H1 (cell line): ENCODE data around the gene WNT8B. TPM values are rescaled to one million over a fixed set of nuclear protein-coding genes. Genes with fewer than 3 reads are reported as not detected.

Experiments
- CTCF ChIA-PET: fragments of 300-600 bp; sonication (Branson Sonifier 250); formaldehyde crosslinking; loops from one replicate; lab custom pipeline; 2021; ENCODE audit not compliant: partially characterized antibody; lab: Charles Lee
- POLR2A ChIA-PET: fragments of 300-600 bp; sonication (Branson Sonifier 250); formaldehyde crosslinking; loops from one replicate; lab custom pipeline; 2021; ENCODE audit warnings: inconsistent platforms; ENCODE audit not compliant: partially characterized antibody; lab: Charles Lee
- DNase-seq, 2 experiments: peaks; one replicate each; pipeline versions ENCODE4 v3.0.0 to v3.0.0-alpha.2; 2010 to 2022; ENCODE audit warnings: low spot score in 2 of 2, low read depth in 1 of 2, mixed read lengths in 1 of 2
- FAIRE-seq: peaks from 2 replicates; lab custom pipeline; 2011; peaks lifted over from hg19 to GRCh38; lab: Jason Lieb, UNC
- H2AFZ ChIP-seq: 2 replicates; pipeline ENCODE4 v1.8.1; 2012; ENCODE audit warnings: low read length, inconsistent platforms
- H2AK5ac ChIP-seq: 2 replicates; pipeline ENCODE4 v1.6.1; 2013; ENCODE audit warnings: low read depth, low read length
- H2BK120ac ChIP-seq: replicated peaks from 2 replicates; pipeline ENCODE3; 2013; ENCODE audit warnings: low read depth, low read length, inconsistent platforms
- H2BK12ac ChIP-seq: 2 replicates; pipeline ENCODE4 v1.6.1; 2013; ENCODE audit warnings: low read depth, low read length
- H2BK15ac ChIP-seq: 2 replicates; pipeline ENCODE4 v1.6.1; 2013; ENCODE audit warnings: low read length
- H2BK20ac ChIP-seq: 2 replicates; pipeline ENCODE4 v1.6.1; 2013; ENCODE audit warnings: low read length
- H2BK5ac ChIP-seq: 2 replicates; pipeline ENCODE4 v1.6.1; 2013; ENCODE audit warnings: low read depth, low read length
- H3K14ac ChIP-seq: 2 replicates; pipeline ENCODE4 v1.6.1; 2013; ENCODE audit warnings: inconsistent platforms; ENCODE audit not compliant: insufficient read length
- H3K18ac ChIP-seq: 2 replicates; pipeline ENCODE4 v1.6.1; 2013; ENCODE audit warnings: low read length; ENCODE audit errors: extremely low read depth
- H3K23ac ChIP-seq: 2 replicates; pipeline ENCODE4 v1.6.1; 2013; ENCODE audit warnings: inconsistent platforms; ENCODE audit not compliant: insufficient read length
- H3K23me2 ChIP-seq: 2 replicates; pipeline ENCODE4 v1.6.1; 2013; ENCODE audit warnings: low read depth, low read length
- H3K27ac ChIP-seq: 2 replicates; pipeline ENCODE4 v1.6.1; 2011; ENCODE audit warnings: low read depth, low read length, inconsistent platforms
- H3K27me3 ChIP-seq, 4 experiments: replicated peaks in 1 of 4; 1 replicate in 1 of 4; 2 replicates in 3 of 4; pipeline versions ENCODE4 v1.6.1 to v1.8.1; 2011 to 2013; ENCODE audit warnings: low read length in 3 of 4, mild to moderate bottlenecking in 3 of 4, inconsistent platforms in 2 of 4, mixed read lengths in 2 of 4, moderate library complexity in 1 of 4; ENCODE audit not compliant: control insufficient read depth in 3 of 4, insufficient read depth in 3 of 4; ENCODE audit errors: extremely low read depth in 1 of 4
- H3K36me3 ChIP-seq, 4 experiments: 2 replicates each; pipeline versions ENCODE4 v1.6.1 to v1.8.1; 2011 to 2013; ENCODE audit warnings: mild to moderate bottlenecking in 4 of 4, low read length in 3 of 4, moderate library complexity in 2 of 4, control low read depth in 1 of 4, inconsistent platforms in 1 of 4; ENCODE audit not compliant: insufficient read depth in 4 of 4, control insufficient read depth in 2 of 4
- H3K4ac ChIP-seq: replicated peaks from 2 replicates; pipeline ENCODE3; 2013; ENCODE audit warnings: low read length, low read depth, mixed read lengths, inconsistent platforms; ENCODE audit not compliant: insufficient read length
- H3K4me1 ChIP-seq, 4 experiments: replicated peaks in 1 of 4; 1 replicate in 1 of 4; 2 replicates in 3 of 4; pipeline versions ENCODE4 v1.6.1 to v1.8.1; 2011 to 2013; ENCODE audit warnings: low read length in 3 of 4, inconsistent platforms in 2 of 4, mixed read lengths in 1 of 4; ENCODE audit not compliant: insufficient read depth in 4 of 4, control insufficient read depth in 3 of 4
- H3K4me2 ChIP-seq, 2 experiments: 2 replicates each; pipeline versions ENCODE4 v1.6.1 to v1.8.1; 2011 to 2013; ENCODE audit warnings: low read depth in 2 of 2, low read length in 2 of 2, control low read depth in 1 of 2, inconsistent platforms in 1 of 2, mild to moderate bottlenecking in 1 of 2; ENCODE audit not compliant: insufficient read depth in 1 of 2
- H3K4me3 ChIP-seq, 4 experiments: fragments of 200-600, 300-600 bp in 1 of 4; sonication (generic), shearing (Covaris generic), sonication (Bioruptor Twin) in 1 of 4; 2 replicates each; pipeline versions ENCODE4 v1.5.1 to v1.8.1; 2011 to 2016; ENCODE audit warnings: low read length in 4 of 4, low read depth in 3 of 4, control low read depth in 2 of 4, inconsistent platforms in 2 of 4, mild to moderate bottlenecking in 2 of 4, mixed read lengths in 1 of 4, moderate library complexity in 1 of 4; ENCODE audit not compliant: insufficient read depth in 2 of 4; ENCODE audit errors: extremely low read depth in 1 of 4
- H3K56ac ChIP-seq: replicated peaks from 2 replicates; pipeline ENCODE3; 2013; ENCODE audit warnings: low read depth, mild to moderate bottlenecking, mixed read lengths, low read length, inconsistent platforms; ENCODE audit not compliant: insufficient read length
- H3K79me1 ChIP-seq: 2 replicates; pipeline ENCODE4 v1.6.1; 2013; ENCODE audit warnings: low read depth, low read length, control low read depth
- H3K79me2 ChIP-seq, 2 experiments: 2 replicates each; pipeline versions ENCODE4 v1.6.1 to v1.8.1; 2012 to 2013; ENCODE audit warnings: low read length in 2 of 2, mild to moderate bottlenecking in 2 of 2, inconsistent platforms in 1 of 2; ENCODE audit not compliant: insufficient read depth in 2 of 2, control insufficient read depth in 1 of 2
- H3K9ac ChIP-seq, 4 experiments: replicated peaks in 1 of 4; 1 replicate in 1 of 4; 2 replicates in 3 of 4; pipeline versions ENCODE4 v1.6.1 to v1.8.1; 2011 to 2013; ENCODE audit warnings: low read depth in 3 of 4, low read length in 3 of 4, control low read depth in 2 of 4, mild to moderate bottlenecking in 2 of 4, moderate library complexity in 2 of 4, inconsistent platforms in 1 of 4; ENCODE audit errors: extremely low read depth in 1 of 4
- H3K9me3 ChIP-seq, 2 experiments: 2 replicates each; pipeline versions ENCODE4 v1.6.1 to v1.8.1; 2012 to 2013; ENCODE audit warnings: mild to moderate bottlenecking in 2 of 2, moderate library complexity in 2 of 2, control low read depth in 1 of 2, inconsistent platforms in 1 of 2, low read depth in 1 of 2, low read length in 1 of 2, mixed read lengths in 1 of 2; ENCODE audit not compliant: insufficient read depth in 2 of 2
- H4K20me1 ChIP-seq, 2 experiments: replicated peaks in 1 of 2; 2 replicates each; pipeline versions ENCODE3 to v1.8.1; 2011 to 2013; ENCODE audit warnings: inconsistent platforms in 2 of 2, low read length in 2 of 2, mild to moderate bottlenecking in 1 of 2; ENCODE audit not compliant: insufficient read depth in 2 of 2, control insufficient read depth in 1 of 2
- H4K5ac ChIP-seq: 2 replicates; pipeline ENCODE4 v1.6.1; 2013; ENCODE audit warnings: low read length, low read depth, mixed read lengths, inconsistent platforms; ENCODE audit not compliant: insufficient read length
- H4K8ac ChIP-seq: 2 replicates; pipeline ENCODE4 v1.8.0; 2013; ENCODE audit warnings: mild to moderate bottlenecking, moderate library complexity, low read length, inconsistent platforms; ENCODE audit not compliant: insufficient read depth; ENCODE audit errors: extremely low read depth
- H4K91ac ChIP-seq: replicated peaks from 2 replicates; pipeline ENCODE3; 2013; ENCODE audit warnings: low read length, mixed read lengths, inconsistent platforms; ENCODE audit not compliant: insufficient read length
- BCL11A ChIP-seq, 2 experiments: IDR thresholded peaks; one replicate each; pipeline ENCODE4 v1.6.1; 2011; ENCODE audit warnings: low read depth in 2 of 2, low read length in 2 of 2, mild to moderate bottlenecking in 2 of 2
- BRCA1 ChIP-seq: IDR thresholded peaks from 2 replicates; pipeline ENCODE4 v1.6.1; 2012; ENCODE audit warnings: low read depth, low read length, improper control_type of control experiment
- EP300 ChIP-seq, 2 experiments: IDR thresholded peaks; 1 replicate in 1 of 2; 2 replicates in 1 of 2; pipeline ENCODE4 v1.6.1; 2011 to 2012; ENCODE audit warnings: low read depth in 2 of 2, low read length in 2 of 2, mild to moderate bottlenecking in 2 of 2, borderline replicate concordance in 1 of 2, inconsistent platforms in 1 of 2, moderate library complexity in 1 of 2
- JUND ChIP-seq: IDR thresholded peaks from 2 replicates; pipeline ENCODE4 v1.6.1; 2011; ENCODE audit warnings: mild to moderate bottlenecking, improper control_type of control experiment, low read length
- MAFK ChIP-seq: IDR thresholded peaks from 2 replicates; pipeline ENCODE4 v1.6.1; 2012; ENCODE audit warnings: low read depth, mild to moderate bottlenecking, improper control_type of control experiment, low read length
- NRF1 ChIP-seq: IDR thresholded peaks from 2 replicates; pipeline ENCODE4 v1.6.1; 2011; ENCODE audit warnings: mild to moderate bottlenecking, low read depth, low read length, improper control_type of control experiment
- RAD21 ChIP-seq, 2 experiments: IDR thresholded peaks in 1 of 2; conservative IDR thresholded peaks in 1 of 2; 2 replicates each; pipeline ENCODE4 v1.6.1; 2011; ENCODE audit warnings: low read depth in 2 of 2, low read length in 2 of 2, improper control_type of control experiment in 1 of 2, inconsistent platforms in 1 of 2, mild to moderate bottlenecking in 1 of 2, moderate library complexity in 1 of 2
- RXRA ChIP-seq: IDR thresholded peaks from 2 replicates; pipeline ENCODE4 v1.6.1; 2011; ENCODE audit warnings: low read depth, mild to moderate bottlenecking, low read length, moderate library complexity; ENCODE audit not compliant: insufficient read depth
- SIN3A ChIP-seq, 2 experiments: IDR thresholded peaks in 1 of 2; conservative IDR thresholded peaks in 1 of 2; 2 replicates each; pipeline ENCODE4 v1.6.1; 2011 to 2012; ENCODE audit warnings: low read length in 2 of 2, improper control_type of control experiment in 1 of 2, low read depth in 1 of 2, mild to moderate bottlenecking in 1 of 2
- SP4 ChIP-seq: IDR thresholded peaks from 2 replicates; pipeline ENCODE4 v1.6.1; 2012; ENCODE audit warnings: low read length, inconsistent platforms
- TAF7 ChIP-seq: optimal IDR thresholded peaks from 2 replicates; pipeline ENCODE3; 2011; ENCODE audit warnings: low read depth, mild to moderate bottlenecking, inconsistent platforms, low read length, moderate library complexity, borderline replicate concordance
- WGBS, 2 experiments: shearing (Covaris generic) in 1 of 2; methylation state at CpG; one replicate each; pipeline versions ENCODE4 v1.1.6 to v1.1.7; 2013 to 2015; ENCODE audit warnings: low lambda C conversion rate in 2 of 2, mixed read lengths in 2 of 2, inconsistent platforms in 1 of 2, low coverage in 1 of 2, missing lambda C conversion rate in 1 of 2; ENCODE audit not compliant: insufficient replicate concordance in 2 of 2, insufficient coverage in 1 of 2, insufficient read length in 1 of 2; ENCODE audit errors: extremely low coverage in 1 of 2, missing lambda C conversion rate in 1 of 2; 5-methylcytosine and 5-hydroxymethylcytosine counted together
- polyA plus RNA-seq, 7 experiments: library from polyadenylated mRNA; depleted of rRNA in 3 of 7; stranded (reverse) in 5 of 7; unstranded in 2 of 7; fragments of >200 nt in 5 of 7; fragments of 200-250 nt in 2 of 7; gene quantifications; 1 replicate in 5 of 7; 2 replicates in 1 of 7; 4 replicates in 1 of 7; pipeline versions ENCODE4 v1.2.1 to v1.2.3, GENCODE V29; 2011 to 2013; ENCODE audit warnings: missing spikeins in 2 of 7, mixed read lengths in 2 of 7
- total RNA-seq: library from RNA; stranded (reverse); fragmentation: NEBNext Ultra II Directional; extraction: Animal tissue kit (Norgen Biotek cat#: 25700); gene quantifications from 2 replicates; pipeline ENCODE4 v1.2.1, GENCODE V29; 2021
- TF ChIP-seq, protein P1 (sequence below): IDR thresholded peaks from 2 replicates; pipeline ENCODE4 v1.6.1; 2012; ENCODE audit warnings: low read length, inconsistent platforms

WNT8B gene
- total and polyA plus RNA-seq, 2 of the 8 experiments (the other 6 are each of a cell fraction or from before 2014, with no cell fraction given) = 0.20 to 0.67 TPM

DNA sequence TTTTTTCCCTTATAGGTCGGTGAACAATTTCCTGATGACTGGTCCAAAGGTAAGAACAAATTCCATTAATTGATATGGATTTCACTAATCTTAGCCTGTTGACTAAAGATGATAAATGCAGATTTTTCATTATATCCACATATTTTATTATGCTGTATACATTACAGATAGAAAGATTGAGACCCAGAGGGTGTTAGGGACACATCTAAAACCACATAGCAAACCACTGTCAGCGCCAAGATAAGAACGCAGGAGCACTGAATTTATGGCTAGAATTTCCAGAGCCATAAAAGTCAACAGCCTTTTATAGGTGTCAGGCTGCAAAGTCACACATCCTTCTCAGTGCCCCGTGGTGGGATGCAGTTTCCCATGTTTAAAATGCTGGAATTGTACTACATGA lies 16.2 kb downstream of the WNT8B start:
- POLR2A ChIA-PET = no interaction called here
- TF ChIP-seq SP4 (no peak), NRF1 (no peak), SIN3A (conservative IDR thresholded peaks at IDR 0.05 in 1 of 2, IDR thresholded peaks at IDR 0.05 in 1 of 2; ENCODE audit: low read depth in 1 of 2, low read length in 2 of 2) (no peak), RAD21 (IDR thresholded peaks at IDR 0.05 in 1 of 2, conservative IDR thresholded peaks at IDR 0.05 in 1 of 2; ENCODE audit: low read depth in 2 of 2, low read length in 2 of 2) (no peak), BCL11A (IDR thresholded peaks at IDR 0.05; ENCODE audit: low read depth in 2 of 2, low read length in 2 of 2) (no peak), TAF7 (no peak), MAFK (no peak), BRCA1 (no peak), JUND (no peak), EP300 (IDR thresholded peaks at IDR 0.05; ENCODE audit: borderline replicate concordance in 1 of 2, low read depth in 2 of 2, low read length in 2 of 2) (no peak), RXRA (no peak)
- TF ChIP-seq, protein P1, sequence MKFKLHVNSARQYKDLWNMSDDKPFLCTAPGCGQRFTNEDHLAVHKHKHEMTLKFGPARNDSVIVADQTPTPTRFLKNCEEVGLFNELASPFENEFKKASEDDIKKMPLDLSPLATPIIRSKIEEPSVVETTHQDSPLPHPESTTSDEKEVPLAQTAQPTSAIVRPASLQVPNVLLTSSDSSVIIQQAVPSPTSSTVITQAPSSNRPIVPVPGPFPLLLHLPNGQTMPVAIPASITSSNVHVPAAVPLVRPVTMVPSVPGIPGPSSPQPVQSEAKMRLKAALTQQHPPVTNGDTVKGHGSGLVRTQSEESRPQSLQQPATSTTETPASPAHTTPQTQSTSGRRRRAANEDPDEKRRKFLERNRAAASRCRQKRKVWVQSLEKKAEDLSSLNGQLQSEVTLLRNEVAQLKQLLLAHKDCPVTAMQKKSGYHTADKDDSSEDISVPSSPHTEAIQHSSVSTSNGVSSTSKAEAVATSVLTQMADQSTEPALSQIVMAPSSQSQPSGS = no peak

More for the DNA sequence above, 16.2 kb downstream of the WNT8B start:
- no peak overlapping the region for H3K14ac ChIP-seq
- no peak overlapping the region for H3K4me2 ChIP-seq
- H3K27ac ChIP-seq = no peak overlapping the region
- no peak overlapping the region for H2AFZ ChIP-seq
- H3K4ac ChIP-seq = no peak overlapping the region
- no peak overlapping the region for H2BK20ac ChIP-seq
- 83% methylated on average over 4 of the region's 4 CpGs; no CpG with 5 or more reads in 1 of the 2 experiments for WGBS, 2 experiments
- peaks cover 5 to 7% of the 10 kb centered on the region in 2 experiments for H4K20me1 ChIP-seq
- no peak overlapping the region for H2BK12ac ChIP-seq
- H3K9me3 ChIP-seq = no peaks in the 10 kb centered on the region
- no peak overlapping the region for H2BK5ac ChIP-seq
- H3K27me3 ChIP-seq = peaks cover 45 to 60% (median 51%) of the 10 kb centered on the region in 4 experiments
- no peak overlapping the region for H4K5ac ChIP-seq
- no peak overlapping the region for H3K18ac ChIP-seq
- no peak overlapping the region for H3K4me3 ChIP-seq
- H2AK5ac ChIP-seq = no peak overlapping the region
- peaks cover 9% of the 10 kb centered on the region for H3K23me2 ChIP-seq
- no peak overlapping the region for H4K8ac ChIP-seq
- FAIRE-seq (no peak), DNase-seq (no peak)
- no peak overlapping the region for H4K91ac ChIP-seq
- H3K4me1 ChIP-seq = peaks cover 0 to 10% (median 8%) of the 10 kb centered on the region in 4 experiments; a peak in 6 of 7 replicates
- no peak overlapping the region for H2BK15ac ChIP-seq
- H3K56ac ChIP-seq = no peak overlapping the region
- H3K9ac ChIP-seq = no peak overlapping the region
- no peak overlapping the region for H2BK120ac ChIP-seq
- no peak overlapping the region for H3K23ac ChIP-seq
- no peaks in the 10 kb centered on the region; a peak in 1 of 8 replicates for H3K36me3 ChIP-seq
- no peaks in the 10 kb centered on the region for H3K79me2 ChIP-seq
- CTCF ChIA-PET = interaction anchor here (0.8 to 10.7 kb wide), 4 partner anchors 10 to 38 kb away, joined by 3 to 163 read pairs (median 112); partner anchors contain the start of gene SEC31B
- H3K79me1 ChIP-seq = no peaks in the 10 kb centered on the region
